A549 treated with dexamethasone at 1 μM for 4 hours (cell line): ENCODE data around the gene TAF11L14. TPM values are rescaled to one million over a fixed set of nuclear protein-coding genes. Genes with fewer than 3 reads are reported as not detected.

Experiments
- total RNA-seq: library from RNA; stranded (reverse); fragments of 200-300 nt; extraction: Qiagen RNA extraction; gene quantifications from 5 replicates; pipeline ENCODE4 v1.2.3, GENCODE V29; 2022

TAF11L14 gene
- 0.17 TPM in 1 of 5 replicates, not detected in the others for total RNA-seq

DNA sequence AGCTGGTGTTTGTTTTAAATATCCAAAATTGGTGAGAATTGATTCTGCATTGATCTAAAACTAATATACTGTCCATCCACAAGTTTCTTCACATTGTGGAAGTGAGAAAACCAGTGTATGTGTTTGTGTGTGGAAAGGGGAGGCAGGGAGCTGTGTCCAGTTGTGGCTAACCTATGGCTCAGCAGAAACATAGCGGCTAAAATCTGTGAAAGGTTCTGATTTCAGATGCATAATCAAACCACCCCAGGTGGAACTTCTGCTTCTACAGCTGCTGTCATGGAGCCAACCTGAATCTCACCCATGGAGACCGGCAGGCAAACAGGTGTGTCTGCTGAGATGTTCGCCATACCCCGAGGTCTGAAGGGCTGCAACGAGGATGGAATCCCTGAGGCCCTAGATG is at the start of gene TAF11L14:
TAF11L14 (plus strand) TSS at position 301 of the 400 bp plus-strand sequence.

GRCh38 chr5:17585658-17586057 is 48.6 kb upstream of the TAF11L14 start, which contains the start of gene TAF11L7:
Gene TAF11L7, minus strand, starts transcription at chr5:17585758.

GRCh38 chr5:17590860-17591259 is 43.4 kb upstream of the TAF11L14 start, which contains the start of gene TAF11L8:
Gene TAF11L8, minus strand, starts transcription at chr5:17590960.

GRCh38 chr5:17594255-17594654 is 40.0 kb upstream of the TAF11L14 start, which contains the start of gene TAF11L9:
Gene TAF11L9, minus strand, starts transcription at chr5:17594394.

GRCh38 chr5:17597728-17598127 is 36.5 kb upstream of the TAF11L14 start, which contains the start of gene TAF11L10:
Gene TAF11L10, minus strand, starts transcription at chr5:17597828.

GRCh38 chr5:17603880-17604279 is 30.4 kb upstream of the TAF11L14 start, which contains the start of gene TAF11L11:
Gene TAF11L11, plus strand, starts transcription at chr5:17604183.

GRCh38 chr5:17610092-17610491 is 24.2 kb upstream of the TAF11L14 start, which contains the start of gene TAF11L12:
Gene TAF11L12, plus strand, starts transcription at chr5:17610392.

GRCh38 chr5:17631788-17632187 is 2.5 kb upstream of the TAF11L14 start, which contains the start of gene TAF11L13:
Gene TAF11L13, plus strand, starts transcription at chr5:17632088.

Other genes with a start within 250 kb of the TAF11L14 start
- gene TAF11L2, start 136.2 kb upstream of the TAF11L14 start, total RNA-seq = not detected in 5 replicates
- not detected in 5 replicates for gene TAF11L3, start 116.1 kb upstream of the TAF11L14 start, total RNA-seq
- gene TAF11L4, start 112.7 kb upstream of the TAF11L14 start, total RNA-seq = not detected in 5 replicates
- not detected in 5 replicates for gene TAF11L5, start 109.2 kb upstream of the TAF11L14 start, total RNA-seq
- gene TAF11L6, start 105.8 kb upstream of the TAF11L14 start, total RNA-seq = not detected in 5 replicates
- not detected in 5 replicates for gene TAF11L7, start 48.7 kb upstream of the TAF11L14 start, total RNA-seq
- not detected in 5 replicates for gene TAF11L8, start 43.5 kb upstream of the TAF11L14 start, total RNA-seq
- gene TAF11L9, start 40.1 kb upstream of the TAF11L14 start, total RNA-seq = not detected in 5 replicates
- not detected in 5 replicates for gene TAF11L10, start 36.6 kb upstream of the TAF11L14 start, total RNA-seq
- gene TAF11L11, start 30.3 kb upstream of the TAF11L14 start, total RNA-seq = 0.07 to 0.25 TPM (median 0.15 TPM) in 4 of 5 replicates, not detected in the other
- 0.13 TPM in 1 of 5 replicates, not detected in the others for gene TAF11L12, start 24.1 kb upstream of the TAF11L14 start, total RNA-seq
- gene TAF11L13, start 2.4 kb upstream of the TAF11L14 start, total RNA-seq = not detected in 5 replicates